ENCODE results near the gene ESPN.

DNA sequence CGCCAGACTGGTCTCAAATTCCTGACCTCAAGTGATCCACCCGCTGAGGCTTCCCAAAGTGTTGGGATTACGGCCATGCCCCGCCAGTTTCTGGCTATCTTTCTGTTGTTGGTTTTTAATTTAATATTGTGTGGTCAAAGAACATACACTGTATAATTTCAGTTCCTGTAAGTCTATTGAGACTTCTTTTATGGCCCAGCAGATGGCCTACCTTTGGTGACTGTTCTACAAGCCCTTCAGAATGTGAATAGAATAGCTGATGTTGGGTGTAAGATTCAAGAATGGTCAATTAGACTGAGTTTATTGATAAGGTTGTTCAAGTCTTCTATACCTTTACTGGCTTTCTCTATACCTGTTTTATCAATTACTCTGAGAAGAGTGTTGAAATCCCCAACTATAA, 15.5 kb upstream of the ESPN start:
- TF ChIP-seq, protein P1, sequence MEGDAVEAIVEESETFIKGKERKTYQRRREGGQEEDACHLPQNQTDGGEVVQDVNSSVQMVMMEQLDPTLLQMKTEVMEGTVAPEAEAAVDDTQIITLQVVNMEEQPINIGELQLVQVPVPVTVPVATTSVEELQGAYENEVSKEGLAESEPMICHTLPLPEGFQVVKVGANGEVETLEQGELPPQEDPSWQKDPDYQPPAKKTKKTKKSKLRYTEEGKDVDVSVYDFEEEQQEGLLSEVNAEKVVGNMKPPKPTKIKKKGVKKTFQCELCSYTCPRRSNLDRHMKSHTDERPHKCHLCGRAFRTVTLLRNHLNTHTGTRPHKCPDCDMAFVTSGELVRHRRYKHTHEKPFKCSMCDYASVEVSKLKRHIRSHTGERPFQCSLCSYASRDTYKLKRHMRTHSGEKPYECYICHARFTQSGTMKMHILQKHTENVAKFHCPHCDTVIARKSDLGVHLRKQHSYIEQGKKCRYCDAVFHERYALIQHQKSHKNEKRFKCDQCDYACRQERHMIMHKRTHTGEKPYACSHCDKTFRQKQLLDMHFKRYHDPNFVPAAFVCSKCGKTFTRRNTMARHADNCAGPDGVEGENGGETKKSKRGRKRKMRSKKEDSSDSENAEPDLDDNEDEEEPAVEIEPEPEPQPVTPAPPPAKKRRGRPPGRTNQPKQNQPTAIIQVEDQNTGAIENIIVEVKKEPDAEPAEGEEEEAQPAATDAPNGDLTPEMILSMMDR (IDR thresholded peaks at IDR 0.05; ENCODE audit: poor library complexity): no peak
- TF ChIP-seq EZH2 (IDR thresholded peaks at IDR 0.05; ENCODE audit: borderline replicate concordance): no peak
